HG03135 (cell line): Measurements from ENCODE around the gene TNFAIP1.

Experiments used
- ATAC-seq: cut with Tn5 transposase; IDR thresholded peaks from one replicate; pipeline ENCODE4 v1.9.1; 2021; ENCODE audit warnings: mild to moderate bottlenecking, moderate library complexity; ENCODE audit not compliant: unreplicated experiment

TNFAIP1 gene

DNA sequence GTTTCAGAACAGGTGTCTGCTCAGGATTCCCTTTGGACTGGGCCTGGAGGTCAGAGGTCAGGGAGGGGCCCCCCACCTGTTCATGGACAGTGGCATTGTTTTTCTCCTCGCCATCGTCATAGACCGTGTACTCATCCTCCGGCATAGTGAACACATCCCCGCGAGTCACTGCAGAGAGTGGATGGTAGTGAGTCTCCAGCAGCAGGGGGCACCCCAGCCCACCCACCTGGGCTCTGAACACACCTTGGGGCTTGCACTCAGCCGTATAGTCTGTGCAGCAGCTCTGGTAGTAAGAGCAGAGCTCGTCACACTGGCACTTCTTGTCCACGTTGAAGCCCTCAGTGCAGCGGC, 34.1 kb downstream of the TNFAIP1 start:
- ATAC-seq, result no peak

DNA sequence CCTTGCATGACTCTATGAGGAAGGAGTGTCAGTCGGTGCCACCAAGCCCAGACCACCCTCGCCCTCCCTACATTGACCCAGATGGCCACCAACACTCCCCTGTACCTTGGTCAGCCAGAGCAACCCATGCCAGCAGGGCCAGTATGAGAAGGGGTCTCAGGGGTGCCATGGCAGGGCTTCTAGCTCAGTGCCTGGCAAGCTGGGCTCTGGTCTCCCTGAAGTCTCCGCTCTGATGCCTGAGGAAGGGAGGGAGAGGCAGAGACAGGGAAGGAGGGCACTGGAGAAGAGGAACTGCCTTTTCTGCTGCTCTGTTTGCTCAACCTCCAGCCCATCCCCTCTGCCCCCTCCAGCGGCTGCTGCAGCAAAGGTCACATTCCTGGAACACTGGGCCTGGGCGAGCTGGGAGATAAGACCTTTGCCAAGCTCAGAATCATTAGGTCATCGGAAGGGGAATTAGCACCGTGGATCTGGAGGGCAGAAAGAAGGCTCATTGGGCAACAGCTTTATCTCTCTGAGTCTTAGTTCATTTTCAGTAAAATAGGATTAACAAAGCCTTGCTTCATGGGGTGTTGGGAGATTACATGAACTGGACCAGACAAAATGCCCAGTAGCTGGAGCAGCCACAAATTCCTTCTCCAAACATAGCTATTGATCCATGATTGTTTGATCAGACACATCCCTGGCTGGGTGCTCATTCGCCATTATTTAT, 34.6 kb downstream of the TNFAIP1 start, which contains the start of gene VTN:
TSS of gene VTN (minus strand) at position 273 of the 709 bp plus-strand sequence. CDS start at position 169, 104 bp downstream.
- ATAC-seq, result no peak

DNA sequence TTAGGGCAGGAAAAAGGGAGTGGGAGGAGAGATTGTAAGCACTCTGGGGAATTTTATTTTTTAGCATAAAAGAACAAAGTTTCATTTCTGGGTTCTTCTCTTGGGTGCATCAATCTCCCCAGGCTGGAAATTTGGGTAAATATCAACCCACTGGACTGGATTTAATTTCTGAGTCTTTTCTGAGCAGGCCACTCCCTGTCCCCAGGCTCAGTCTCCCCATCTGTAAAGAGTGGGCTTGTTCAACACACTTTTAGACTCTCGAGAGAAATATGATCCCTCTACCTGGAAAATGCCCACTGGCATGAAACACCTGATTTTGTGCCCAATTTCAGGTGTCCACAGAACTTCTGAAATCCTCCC, 35.2 kb downstream of the TNFAIP1 start:
- no peak for ATAC-seq

DNA sequence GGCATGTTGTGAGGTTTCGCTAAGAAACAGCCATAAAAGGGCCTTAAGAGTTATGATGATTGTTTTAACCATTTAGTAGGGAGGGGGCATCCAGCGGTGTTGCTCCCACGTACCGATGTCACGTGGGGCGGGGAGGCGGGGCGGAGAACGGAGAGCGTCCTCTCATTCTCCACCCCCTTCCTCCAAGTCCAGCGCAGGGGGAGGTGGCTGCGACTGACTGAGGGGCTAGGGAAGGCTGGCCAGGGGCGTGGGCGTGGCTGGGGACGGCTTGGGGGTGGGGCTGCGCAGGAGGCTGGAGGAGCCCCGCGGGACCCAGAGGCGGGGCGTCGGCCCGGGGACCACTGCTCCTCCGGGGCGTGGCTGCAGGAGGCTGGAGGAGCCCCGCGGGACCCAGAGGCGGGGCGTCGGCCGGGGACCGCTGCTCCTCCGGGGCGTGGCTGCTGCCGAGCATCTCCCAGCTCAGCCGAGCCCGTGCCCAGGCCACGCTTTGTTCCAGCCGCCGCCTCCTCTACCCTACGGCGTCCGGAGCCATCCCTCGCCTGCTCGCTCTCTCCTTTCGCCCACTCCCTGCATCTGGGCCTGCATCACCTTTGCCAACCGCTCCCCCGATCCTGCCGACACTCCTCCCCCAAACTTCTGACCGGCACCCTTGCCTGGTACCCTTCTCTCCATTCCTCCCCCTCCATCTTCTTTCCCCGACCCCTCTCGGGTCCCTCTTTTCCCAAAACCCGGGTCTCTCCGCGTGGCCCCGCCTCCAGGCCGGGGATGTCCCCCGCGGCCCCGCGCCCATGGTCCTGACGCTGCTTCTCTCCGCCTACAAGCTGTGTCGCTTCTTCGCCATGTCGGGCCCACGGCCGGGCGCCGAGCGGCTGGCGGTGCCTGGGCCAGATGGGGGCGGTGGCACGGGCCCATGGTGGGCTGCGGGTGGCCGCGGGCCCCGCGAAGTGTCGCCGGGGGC, 36.0 kb downstream of the TNFAIP1 start, which contains the start of gene SARM1:
TSS of gene SARM1 (plus strand) at position 450 of the 958 bp plus-strand sequence. CDS start at position 789, 339 bp downstream.
- ATAC-seq, result peak; percentile 79

DNA sequence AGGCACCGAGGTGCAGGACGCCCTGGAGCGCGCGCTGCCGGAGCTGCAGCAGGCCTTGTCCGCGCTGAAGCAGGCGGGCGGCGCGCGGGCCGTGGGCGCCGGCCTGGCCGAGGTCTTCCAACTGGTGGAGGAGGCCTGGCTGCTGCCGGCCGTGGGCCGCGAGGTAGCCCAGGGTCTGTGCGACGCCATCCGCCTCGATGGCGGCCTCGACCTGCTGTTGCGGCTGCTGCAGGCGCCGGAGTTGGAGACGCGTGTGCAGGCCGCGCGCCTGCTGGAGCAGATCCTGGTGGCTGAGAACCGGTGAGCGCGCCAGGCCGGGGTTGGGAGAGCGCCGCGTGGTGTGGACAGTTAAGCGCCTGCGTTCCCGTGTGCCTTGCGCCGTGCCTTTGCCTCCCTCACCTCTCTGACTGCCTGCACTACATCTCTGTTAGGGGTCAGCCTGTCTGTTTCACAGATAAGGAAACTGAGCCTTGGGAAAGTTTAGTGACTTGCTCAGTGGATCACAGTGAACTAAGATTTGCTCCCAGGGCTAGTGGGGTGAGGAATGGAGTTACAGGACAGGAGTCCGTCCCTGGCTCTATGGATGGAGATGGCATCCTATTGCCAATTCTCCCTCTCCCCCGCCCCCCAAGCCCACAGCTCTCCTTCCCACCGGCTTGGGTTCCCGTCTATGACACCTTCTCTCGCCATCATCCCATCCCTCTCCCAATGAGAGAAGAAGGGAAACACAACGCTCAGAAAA, 36.8 kb downstream of the TNFAIP1 start:
- ATAC-seq, result no peak

DNA sequence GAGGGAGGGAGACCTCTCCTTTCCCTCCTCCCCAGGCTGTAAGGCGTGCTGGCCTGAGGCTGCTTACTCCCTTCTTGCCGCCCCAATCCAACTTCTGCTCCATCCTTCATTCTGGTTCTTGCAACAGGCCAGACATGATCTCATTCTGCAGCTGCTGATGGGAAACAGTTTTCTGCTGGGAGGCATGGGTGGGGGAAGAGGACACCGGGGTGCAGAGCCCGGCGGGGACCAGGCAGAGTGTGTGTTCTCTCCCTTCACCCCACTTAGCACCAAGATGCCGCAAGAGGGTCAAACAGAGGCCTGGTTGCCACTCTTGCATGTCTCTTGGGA, 37.3 kb downstream of the TNFAIP1 start:
- ATAC-seq, result no peak

DNA sequence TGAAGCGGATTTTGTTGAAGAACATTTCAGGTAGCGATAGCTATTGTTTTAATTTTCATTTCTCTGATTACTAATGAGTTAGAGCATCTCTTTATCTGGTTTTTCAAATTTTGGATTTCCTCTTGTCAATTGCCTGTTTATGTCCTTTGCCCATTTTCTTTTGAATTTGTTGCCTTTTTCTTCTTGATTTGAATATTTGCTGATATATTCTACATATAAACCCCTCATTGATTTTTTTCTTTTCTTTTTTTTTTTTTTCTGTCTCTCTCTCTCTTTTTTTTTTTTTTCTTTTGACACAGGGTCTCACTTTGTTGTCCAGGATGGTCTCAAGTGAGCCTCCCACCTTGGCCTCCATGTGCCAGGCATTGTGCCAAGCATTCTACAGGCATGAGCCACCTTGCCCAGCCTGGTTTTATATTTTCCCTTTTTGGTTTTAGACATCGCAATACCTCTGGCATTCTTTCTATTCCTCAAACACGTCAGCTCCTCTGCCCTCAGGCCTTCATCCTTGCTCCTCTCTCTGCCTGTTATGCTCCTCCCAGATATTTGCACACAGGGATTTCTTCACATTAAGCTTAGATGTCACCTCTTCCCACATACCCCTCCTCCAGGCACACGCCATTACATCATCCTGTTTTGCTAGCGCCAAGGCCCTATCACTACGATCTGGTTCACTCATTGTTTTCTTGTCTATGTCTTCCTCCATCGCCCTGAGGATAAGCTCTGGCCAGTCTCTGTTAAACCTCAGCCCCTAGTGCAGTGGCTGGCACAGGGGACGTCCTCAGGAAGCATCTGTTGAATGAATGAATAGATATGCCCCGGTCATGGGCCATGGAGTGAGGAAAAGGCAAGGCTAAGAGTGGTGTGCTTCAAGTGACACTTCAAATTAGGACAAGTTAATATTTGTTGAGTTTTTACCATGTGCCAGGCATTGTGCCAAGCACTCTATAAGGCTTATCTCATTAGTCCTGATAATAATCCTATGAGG, 44.5 kb downstream of the TNFAIP1 start:
- no peak for ATAC-seq

DNA sequence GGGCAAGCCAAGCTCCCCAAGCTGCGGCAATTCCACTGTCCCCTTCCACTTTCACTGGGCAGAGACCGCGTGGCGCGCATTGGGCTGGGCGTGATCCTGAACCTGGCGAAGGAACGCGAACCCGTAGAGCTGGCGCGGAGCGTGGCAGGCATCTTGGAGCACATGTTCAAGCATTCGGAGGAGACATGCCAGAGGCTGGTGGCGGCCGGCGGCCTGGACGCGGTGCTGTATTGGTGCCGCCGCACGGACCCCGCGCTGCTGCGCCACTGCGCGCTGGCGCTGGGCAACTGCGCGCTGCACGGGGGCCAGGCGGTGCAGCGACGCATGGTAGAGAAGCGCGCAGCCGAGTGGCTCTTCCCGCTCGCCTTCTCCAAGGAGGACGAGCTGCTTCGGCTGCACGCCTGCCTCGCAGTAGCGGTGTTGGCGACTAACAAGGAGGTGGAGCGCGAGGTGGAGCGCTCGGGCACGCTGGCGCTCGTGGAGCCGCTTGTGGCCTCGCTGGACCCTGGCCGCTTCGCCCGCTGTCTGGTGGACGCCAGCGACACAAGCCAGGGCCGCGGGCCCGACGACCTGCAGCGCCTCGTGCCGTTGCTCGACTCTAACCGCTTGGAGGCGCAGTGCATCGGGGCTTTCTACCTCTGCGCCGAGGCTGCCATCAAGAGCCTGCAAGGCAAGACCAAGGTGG, 45.7 kb downstream of the TNFAIP1 start:
- no peak for ATAC-seq

DNA sequence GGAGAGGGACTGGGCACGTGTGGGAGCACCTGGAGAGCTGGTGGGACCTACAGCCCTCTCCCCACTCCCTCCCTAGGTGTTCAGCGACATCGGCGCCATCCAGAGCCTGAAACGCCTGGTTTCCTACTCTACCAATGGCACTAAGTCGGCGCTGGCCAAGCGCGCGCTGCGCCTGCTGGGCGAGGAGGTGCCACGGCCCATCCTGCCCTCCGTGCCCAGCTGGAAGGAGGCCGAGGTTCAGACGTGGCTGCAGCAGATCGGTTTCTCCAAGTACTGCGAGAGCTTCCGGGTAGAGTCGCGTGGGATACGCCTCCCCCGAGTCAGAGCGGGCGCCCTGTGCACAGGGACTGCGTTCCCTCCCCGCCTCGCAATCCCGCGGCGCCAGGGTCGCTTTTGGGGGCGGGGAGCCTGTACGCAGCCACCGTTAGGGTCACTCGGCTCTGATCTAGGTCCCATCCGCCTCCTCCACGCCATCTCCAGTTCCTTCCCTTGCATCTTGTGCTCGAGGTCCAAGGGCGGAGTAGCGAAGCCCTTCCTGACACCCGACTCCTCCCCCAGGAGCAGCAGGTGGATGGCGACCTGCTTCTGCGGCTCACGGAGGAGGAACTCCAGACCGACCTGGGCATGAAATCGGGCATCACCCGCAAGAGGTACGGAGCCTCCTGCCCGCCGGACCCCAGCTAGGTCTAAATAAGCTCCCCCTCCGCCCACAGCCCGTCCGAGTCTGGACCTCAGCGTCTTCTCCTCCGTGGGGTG, 48.9 kb downstream of the TNFAIP1 start:
- peak; percentile 81 for ATAC-seq

DNA sequence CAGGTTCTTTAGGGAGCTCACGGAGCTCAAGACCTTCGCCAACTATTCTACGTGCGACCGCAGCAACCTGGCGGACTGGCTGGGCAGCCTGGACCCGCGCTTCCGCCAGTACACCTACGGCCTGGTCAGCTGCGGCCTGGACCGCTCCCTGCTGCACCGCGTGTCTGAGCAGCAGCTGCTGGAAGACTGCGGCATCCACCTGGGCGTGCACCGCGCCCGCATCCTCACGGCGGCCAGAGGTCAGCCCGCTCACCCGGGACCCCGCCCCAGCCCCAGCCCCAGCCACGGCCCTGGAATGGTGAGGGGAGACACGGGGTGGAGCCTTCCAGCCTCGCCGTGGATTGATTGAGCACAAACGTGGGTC, 49.5 kb downstream of the TNFAIP1 start:
- ATAC-seq, result peak; percentile 20

DNA sequence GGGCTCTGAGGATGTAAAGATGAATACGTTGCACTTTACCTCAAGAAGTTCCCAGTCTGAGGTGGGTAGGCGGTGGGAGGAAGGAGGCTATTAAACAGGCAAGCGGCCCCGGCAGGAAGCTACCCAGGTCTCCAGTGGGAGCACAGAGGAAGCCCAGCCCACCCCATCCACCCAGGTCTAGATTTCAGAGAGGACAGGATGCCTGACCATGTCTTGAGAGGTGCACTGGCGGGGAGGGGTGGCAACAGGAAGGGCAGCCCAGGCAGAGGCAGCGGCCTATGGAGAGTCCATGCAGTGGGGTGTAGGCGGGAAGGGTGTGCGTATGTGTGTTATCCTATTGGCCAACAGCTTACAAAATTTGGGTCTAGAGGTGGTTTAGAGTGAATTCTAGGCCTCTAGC, 49.8 kb downstream of the TNFAIP1 start:
- ATAC-seq, result no peak

DNA sequence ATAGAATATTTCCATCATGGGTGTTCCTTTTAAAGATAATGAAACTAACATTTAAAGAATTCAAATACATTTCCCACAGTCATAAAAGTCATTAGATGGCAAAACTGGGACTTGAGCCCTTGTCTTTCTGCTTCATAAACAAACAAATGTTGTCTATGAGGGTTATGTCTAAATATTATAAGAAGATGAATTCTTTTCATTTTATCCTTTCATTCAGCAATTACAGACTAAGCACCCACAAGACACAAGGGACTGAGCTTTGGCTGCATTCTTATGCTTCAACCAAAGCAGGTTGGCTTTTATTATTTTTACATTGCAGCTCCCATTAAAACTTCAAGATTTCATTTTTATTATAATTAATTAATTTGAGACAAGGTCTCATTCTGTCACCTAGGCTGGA, 50.8 kb downstream of the TNFAIP1 start:
- no peak for ATAC-seq

DNA sequence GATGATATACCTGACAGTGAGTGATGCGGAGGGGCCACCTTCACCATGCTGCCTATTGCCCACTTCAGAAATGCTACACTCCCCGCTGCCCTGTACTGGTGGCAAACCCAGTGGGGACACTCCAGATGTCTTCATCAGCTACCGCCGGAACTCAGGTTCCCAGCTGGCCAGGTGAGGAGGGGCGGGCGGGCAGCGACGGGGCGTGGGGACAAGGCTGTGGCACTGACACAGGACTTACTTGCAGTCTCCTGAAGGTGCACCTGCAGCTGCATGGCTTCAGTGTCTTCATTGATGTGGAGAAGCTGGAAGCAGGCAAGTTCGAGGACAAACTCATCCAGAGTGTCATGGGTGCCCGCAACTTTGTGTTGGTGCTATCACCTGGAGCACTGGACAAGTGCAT, 52.5 kb downstream of the TNFAIP1 start:
- no peak for ATAC-seq

DNA sequence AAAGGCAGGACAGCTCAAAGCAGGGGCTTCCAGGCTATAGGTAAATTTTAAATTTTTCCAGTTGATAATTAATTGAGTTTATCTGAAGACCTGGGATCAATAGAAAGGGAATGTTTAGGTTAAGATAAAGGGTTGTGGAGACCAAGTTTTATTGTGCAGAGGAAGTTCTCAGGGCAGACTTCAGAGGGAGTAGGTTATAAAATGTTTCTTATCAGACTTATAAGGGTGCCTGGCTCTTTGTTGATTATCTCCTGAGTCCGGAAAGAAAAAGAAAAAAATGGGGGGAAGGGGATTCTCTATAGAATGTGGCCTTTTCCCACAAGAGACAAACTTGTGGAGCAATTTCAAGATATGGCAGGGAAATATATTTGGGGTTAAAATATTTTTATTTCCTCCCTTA, 54.6 kb downstream of the TNFAIP1 start:
- no peak for ATAC-seq

DNA sequence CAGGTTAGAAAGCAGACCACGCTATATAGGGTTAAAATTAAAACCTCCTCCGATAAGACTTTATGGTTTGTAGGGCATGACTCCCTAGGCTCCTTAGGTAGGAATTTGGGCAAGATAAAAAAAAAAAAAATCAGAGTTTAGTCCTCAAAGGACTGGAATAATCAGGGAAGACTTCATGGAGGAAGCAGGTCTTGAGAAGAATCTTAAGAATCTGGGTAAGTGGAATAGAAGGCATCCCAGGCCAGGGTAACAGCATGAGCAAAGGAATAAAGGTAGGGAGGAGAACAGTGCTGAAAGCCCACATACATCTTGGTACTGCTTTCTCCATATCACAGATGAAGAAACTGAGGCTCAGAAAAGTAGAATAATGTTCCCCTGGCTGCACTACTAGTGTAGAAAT, 55.0 kb downstream of the TNFAIP1 start:
- ATAC-seq, result no peak

DNA sequence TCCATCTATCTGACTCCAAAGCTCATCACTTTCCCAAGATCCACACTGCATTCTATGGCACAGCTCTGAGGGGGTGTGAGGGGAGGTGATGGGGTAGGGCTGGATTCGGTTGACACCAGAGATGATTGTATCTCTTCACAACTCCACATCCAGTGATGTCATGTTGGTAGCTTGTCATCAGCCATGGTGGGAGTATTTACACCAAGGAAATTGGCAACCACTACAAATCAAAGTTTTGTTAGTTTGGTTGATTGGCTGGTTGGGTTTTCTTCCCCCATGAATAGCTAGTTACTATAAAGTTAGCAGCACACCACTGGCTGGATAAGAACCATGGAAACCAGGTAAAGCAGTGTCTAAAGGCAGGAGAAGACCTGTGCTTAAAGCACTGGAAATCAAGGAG, 55.4 kb downstream of the TNFAIP1 start:
- no peak for ATAC-seq

DNA sequence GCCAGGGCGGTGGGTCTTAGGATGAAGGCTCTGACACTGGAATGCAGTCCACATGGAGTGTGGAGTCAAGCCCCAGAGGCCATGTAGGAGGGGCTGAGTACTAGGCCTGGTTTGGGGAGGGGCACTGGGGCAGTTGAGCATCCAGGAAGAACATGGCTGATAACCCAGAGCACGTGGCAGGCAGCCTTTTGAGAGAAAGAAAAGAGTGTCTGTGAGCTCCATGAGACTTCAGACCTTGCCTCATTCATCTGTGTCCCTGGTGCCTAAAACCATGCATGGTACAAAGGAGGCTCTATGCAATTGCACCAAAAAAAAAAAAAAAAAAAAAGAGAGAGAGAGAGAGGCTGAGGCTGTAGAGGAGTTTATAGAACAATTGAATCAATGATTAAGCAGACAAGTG, 55.8 kb downstream of the TNFAIP1 start:
- no peak for ATAC-seq

DNA sequence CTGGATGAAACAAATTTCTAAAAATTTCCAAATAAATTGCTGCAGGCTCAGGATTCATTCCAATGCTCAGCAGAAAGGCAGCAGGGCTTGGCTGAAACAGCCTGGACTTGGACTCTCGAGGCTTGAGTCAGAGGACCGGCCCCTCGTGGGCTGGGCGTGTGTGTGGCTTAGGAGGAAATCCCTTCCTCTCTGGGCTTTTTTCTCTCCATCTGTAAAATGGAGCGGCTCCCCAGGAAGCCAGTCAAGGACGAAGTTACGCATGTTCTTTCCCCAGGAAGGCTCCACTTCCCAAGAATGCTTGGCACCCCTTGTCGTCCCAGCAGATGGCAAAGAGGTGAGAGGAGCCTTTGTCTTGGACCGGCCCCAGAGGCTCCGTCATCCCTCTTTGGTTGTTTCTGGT, 56.9 kb downstream of the TNFAIP1 start:
- ATAC-seq, result no peak
